Measurements from ENCODE around the gene JAKMIP3.

Gene JAKMIP3

DNA sequence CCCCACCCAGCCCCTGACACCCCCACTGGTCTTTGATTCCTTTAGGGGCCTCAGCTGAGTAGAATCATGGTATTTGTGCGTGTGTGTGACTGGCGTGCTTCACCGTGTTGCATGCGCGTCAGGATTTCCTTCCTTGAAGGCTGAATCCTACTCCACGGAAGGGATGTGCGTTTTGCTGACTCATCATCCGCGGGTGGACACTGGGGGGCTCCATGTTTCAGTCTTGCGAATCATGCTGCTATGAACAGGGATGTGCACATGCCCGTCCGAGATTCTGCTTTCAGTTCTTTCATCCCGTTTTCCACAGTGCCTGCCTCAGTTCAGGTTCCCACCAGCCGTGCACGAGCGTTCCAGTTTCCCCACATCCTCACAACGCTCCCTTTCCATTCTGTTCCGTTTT is 20.9 kb upstream of the JAKMIP3 start:
- no peak for DNase-seq

DNA sequence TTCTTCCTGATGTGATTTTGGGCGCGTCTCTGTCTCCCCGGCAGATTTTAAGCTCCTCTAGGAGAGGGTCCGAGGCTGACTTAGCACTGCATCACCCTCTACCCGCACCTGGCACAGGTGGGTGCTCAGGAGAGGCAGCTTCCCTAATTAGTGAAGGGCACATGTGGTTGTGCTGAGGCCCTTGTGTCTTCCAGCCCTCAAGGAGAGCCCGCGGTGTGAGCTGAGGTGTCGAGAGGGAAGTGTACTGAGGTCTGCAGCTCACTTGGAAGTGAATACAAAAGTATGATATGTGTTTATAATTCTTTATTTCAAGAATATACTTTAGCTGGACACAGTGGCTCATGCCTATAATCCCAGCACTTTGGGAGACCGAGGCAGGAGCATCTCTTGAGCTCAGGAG is 20.4 kb upstream of the JAKMIP3 start:
- no peak for DNase-seq

DNA sequence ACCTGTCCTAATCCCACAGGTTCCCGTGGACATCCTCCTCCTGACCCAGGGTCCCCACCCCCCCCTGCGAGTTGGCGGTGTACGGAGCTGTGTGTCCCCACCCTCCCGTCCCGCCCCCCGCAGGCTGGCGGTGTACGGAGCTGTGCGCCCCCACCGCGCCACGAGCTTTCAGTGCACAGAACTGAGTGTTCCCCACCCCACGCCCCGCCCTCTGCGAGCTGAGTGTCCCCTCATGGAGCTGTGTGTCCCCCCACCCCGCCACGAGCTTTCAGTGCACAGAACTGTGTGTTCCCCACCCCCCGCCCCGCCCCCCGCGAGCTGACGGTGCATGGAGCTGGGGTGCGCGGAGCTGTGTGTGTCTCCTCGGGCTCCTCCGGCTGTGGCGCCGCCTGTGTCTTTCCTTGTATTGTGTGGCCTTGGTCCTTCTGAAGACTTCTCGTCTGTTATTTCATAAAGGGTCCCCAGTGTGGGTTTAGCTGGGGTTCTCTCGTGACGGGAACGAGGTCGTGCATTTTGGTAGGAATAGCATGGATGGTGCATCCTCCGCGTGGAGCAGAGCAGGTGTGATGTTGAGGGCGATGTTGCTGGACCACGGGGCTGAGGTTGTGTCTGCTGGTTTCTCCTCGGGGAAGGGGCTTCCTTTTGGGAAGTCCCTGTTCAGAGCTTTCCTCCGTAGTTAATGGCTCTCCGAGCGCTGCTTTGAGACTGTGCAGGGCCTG is 18.0 kb upstream of the JAKMIP3 start:
- DNase-seq, result no peak

DNA sequence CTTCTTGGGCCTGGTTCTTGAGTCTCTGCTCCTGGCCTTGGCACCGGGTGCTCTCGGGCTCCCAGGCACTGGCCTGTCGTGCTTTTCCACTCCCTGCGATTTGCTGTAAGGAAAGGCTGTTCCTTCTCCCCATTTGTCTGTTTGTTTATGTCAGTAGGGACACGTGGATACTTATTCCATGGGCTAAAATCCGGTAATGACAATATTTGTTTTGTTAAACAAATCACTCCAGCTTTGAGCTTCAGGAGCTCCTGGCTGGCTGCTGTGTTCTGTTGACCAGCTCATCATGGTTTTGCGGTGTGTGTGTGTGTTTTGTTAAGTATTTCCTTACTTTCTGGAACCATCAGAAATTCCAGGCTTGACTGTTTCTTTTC is 17.5 kb upstream of the JAKMIP3 start:
- no peak for DNase-seq

DNA sequence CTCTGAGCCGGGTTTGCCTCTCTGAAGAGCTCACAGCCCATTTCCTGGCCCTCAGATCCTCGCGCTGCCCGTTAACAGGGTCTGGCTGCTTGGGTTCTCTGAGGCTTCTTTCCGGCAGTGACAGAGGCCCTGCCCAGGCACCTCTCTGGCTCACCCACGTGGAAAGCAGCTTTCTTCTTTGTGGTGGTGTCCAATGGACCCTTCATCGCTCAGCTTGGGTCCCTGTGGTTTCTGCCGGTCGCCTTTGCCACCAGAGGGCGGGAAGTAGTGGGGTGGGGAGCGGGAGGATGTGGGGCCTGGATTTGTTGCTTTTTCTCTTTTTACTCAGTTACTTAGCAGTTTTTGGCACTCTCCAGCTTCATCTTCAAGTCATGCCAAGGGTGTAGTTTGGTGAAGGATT is 15.6 kb upstream of the JAKMIP3 start:
- DNase-seq, result no peak

DNA sequence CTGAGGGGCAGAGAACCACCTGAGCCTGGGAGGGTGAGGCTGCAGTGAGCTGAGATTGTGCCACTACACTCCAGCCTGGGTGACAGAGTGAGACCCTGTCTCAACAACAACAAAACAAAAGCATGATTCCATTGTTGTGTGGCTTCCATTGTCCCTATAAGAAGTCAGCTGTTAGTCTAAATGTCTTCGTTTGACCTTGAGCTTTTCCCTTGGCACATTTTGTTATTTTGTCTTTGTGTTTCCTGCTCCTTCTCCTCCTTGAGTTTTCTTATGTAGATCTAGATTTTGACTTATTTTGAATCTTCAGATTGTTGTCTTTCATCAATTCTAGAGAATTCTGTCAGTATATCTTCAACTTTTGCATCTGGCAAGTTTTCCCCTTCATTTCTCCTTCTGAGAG is 13.6 kb upstream of the JAKMIP3 start:
- no peak for DNase-seq

DNA sequence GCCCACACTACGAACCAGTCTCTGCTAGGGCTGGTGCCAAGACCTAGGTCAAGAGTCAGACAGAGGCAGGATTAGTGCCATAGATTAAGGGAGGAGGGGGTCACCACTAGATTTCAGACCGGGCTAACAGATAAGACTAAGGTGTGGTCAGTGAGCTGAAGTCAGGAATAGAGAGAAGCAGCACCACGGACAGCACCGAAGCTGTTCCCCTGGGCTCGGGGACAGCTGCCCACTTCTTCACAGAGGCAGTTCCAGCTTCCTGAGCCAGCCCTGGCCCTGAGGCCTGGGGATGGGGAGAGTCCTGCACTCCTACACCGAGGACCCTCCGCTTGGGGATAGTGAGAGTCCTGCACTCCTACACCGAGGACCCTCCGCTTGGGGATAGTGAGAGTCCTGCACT is 11.2 kb upstream of the JAKMIP3 start:
- no peak for DNase-seq

DNA sequence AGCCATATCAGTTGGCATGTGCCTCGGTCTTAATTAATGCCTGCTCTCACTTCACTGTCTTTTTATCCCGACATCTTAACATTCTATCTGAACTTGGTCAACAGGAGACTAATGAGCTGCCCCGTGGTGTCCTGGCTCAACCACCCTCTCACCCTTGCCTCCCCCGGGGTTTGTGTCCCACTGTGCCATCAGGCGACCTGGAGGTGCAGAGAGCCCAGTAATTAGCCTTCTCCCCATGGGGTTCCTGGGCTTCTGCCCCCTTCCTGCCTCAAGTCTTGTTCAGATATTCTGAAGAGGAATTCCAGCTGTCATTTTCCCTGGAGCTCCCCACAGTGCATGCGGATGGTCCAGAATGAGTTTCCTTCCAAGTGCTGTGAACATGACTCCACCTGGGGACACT is 10.1 kb upstream of the JAKMIP3 start:
- DNase-seq, result no peak

DNA sequence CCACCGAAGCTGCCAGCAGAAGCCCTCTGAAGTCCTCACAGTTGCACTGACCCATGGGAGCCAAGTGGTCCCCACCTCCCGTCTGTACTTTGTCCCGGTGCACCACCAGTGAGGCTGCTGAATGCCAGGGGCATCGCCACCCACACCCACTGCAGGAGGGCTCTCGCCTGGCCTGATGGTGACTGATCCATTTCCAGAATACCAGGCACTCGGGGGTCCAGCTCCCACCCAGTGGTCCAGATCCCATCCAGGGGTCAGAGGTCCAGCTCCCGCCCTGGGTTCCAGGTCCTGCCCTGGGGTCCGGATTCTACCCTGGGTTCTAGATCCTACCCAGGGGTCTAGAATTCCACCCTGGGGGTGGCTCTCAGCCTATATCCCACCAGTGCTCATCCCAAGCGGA is 9.1 kb upstream of the JAKMIP3 start:
- no peak for DNase-seq

DNA sequence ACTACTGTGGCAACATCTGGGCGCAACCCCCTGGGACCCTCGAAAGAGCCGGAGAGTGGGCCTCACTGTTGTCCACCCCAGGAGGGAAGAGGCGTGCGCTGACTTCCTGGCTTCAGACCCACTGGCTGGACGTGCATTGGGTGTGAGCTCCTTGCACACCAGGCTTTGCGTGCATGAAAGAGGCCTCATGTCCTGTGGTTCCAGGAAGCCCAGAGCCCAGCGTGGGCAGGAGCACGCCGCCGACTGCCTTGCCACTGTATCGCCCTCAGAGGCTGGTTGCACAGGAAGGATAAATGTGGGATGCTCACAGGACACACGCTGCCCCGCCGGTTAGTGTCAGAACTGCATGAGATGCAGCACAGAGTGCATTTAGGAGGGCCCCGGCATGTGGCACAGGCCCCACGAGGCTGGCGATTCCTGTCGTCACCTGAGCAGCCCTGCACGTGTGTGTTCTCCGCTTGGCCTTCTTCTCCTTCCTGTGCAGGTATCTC is 8.5 kb upstream of the JAKMIP3 start:
- DNase-seq, result no peak

DNA sequence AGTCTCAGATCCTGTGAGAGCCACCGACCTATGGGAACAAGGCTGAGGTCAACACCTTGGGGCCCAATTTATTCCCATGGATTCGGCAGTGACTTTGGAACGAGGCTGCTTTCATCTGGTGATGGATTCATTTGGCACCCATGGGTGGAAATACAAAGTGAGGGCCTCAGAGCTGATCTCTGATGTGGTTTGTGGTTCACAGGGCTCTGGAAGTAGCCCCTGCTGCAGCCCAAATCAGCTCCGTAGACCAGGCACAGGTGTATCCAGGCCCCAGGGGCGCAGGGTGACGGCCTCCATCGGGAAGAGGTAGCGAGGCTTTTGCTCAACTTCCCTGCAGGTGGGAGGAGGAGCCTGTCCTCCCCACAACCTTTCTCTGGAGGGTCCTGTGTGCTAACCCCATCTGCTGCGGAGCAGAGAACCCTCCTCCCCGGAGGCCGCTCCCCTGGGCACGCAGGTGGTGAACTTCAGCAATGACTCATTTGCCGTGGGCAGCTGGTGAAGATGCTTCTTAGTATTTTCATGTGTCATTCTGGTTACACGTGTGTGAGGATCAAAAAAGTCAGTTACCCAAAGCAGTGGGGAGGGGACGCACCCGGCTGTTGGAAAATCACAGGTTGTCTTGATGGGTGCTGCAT is 7.5 kb upstream of the JAKMIP3 start:
- no peak for DNase-seq

DNA sequence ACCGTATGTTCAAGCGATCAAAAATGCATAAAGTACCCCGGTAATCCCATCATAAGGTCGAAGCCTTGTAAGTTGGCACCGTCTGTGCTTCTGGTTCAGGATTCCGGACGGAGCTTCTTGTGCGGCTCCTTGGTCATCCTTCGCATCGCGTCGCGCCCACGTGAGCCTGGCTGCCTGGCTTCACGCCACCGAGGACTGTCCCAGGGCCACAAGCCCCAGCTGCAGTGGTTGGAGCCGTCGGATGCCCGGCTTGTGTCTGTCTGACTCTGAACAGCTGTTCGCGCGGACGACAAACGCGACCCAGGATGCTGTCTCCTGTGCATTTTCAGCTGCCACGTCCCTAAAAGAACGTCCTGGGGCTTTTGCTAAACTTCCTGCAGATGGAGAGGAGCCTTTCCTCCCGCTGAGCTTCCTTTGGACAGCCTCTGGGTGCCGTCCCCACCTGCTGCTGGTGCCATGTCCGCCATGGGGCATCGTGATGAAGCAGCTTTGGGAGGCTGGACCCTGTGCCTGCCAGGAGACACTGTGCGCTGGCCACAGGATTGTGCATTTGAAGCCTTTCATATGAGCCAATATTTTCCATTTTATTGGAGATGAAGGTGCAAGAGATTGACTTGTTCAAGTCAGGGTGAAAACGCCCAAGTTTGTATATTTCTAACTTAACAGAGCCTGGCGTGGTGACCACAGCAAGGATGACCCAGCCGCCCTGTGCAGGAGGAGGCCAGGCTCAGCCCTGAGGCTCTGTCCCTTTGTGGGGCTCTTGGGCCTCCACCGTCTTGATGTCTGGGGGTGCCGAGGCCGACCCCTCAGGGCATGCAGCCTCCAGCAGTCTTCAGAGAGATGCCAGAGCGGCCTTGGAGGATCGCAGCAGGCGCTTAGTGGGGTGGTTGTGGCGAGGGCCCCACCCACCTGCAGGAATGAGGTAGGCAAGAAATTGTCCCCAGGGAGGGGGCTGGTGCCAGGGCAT is 6.7 kb upstream of the JAKMIP3 start:
- no peak for DNase-seq

DNA sequence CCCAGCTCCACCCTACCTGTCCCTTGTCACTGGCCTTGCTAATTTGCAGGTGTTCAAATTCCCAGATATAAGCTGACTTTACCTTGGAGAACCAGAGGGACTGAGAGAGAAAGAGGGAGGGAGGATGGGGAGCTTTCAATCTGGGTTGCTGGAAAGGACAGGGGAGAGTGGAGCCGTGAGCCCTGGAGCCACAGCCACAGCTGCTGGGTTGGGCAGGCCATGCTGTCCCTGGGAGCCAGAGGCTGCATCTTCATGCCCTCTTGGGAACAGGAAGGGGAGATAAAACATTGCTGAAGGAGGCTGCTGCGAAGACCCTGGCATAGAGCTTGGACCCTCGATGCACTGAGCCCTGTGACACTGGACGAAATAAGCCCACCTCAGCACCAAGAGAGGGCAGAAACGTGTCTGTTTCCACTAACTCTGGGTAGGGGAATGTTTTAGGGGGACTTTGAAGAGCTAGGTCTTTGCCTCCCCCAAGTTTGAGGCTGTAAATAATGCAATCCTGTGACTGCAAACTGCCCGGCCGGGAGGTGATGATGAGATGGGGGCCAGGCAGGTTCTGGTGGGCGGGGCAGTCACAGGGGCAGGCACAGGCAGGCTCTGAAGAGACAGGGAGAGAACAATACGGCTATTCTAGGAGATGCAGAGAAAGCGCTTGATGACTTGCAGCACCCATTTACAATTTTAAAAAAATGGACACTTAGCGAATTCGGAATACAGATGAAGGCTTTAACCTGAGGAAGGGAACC is 5.8 kb upstream of the JAKMIP3 start:
- DNase-seq, result no peak

DNA sequence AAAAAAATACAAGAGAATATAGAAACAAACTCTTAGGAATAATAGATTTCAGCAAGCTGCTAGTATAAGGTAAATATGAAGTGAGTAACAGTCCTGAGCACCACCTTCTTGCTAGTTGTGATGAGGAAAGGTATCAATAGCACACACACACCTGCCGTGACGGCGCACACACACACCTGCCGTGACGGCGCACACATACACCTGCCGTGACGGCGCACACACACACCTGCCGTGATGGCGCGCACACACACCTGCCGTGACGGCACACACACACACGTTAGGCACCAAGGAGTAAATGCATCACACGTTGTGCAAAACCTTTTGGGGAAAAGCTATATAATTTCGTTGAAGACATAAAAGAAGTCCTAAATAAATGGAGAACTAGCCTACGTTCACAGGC is 4.7 kb upstream of the JAKMIP3 start:
- DNase-seq, result no peak

DNA sequence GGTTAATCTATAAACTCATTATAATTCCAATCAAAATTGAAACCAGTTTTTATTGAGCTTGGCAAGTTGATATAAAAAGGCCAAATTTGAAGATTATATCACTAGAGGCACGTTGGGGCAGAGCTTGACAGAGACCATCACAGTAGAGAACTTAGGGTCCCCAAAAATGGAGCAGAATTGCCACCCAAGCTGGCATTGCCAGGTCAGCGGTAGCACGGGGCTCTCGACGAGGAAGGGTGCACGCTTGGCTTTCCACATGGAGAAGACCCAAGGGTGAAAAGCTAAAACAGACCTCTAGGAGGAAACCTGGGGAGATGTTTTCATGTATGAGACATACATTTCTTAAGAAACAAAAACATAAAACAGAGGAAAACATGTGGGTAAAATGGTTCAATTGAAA is 4.3 kb upstream of the JAKMIP3 start:
- no peak for DNase-seq

DNA sequence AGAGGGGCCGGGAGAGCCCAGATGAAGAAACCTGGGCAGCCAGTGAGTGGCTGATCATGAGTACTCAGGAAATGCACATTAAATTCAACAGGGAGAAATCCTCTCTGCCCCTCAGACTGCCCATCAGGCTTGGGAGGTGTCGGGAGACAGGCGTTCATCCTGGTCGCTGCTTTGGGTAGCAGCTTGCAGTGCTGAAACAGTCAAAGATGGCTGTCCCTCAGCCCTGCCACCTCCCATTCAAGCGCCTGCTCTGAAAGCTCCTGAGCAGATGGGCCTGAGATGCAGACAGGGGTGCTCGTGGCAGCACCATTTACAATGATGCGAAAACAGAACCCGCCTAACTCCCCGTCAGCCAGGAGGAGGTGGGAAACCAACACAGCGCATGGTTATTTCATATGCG is 3.6 kb upstream of the JAKMIP3 start:
- no peak for DNase-seq

DNA sequence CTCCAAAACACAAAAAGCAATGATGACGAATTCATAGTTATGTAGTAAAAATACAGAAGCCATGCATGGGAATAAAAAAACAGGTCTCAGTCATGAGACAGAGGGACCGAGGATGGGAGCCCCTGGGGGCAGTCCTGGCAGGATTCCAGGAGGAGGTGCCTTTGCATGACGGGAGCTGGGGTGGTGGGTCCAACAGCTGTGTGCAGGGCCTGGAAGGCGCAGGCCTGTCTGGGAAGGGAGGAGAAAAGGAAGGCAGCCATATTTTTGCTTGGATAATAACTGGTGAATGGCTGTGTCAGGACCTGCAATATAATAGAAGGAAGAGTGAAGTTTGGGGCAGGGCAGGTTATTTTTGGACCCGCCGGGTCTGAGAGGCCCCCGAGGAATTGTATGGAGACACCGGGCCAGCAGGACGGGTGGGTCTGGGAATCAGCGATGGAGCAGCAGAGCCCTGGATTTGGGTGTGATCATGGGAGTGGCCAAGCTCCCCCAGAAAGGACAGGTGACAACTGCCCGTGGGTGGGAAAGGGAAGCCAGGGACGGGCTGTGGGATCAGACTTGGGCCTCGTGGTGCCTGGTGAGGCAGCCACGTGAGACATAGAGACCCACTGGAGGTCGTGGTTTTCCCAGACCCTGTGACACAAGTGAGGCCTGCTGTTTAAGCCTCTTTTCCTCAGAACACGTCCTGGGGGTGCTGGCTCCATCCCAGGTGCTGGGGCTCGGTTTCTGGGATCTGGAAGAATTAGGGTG is 2.9 kb upstream of the JAKMIP3 start:
- no peak for DNase-seq

DNA sequence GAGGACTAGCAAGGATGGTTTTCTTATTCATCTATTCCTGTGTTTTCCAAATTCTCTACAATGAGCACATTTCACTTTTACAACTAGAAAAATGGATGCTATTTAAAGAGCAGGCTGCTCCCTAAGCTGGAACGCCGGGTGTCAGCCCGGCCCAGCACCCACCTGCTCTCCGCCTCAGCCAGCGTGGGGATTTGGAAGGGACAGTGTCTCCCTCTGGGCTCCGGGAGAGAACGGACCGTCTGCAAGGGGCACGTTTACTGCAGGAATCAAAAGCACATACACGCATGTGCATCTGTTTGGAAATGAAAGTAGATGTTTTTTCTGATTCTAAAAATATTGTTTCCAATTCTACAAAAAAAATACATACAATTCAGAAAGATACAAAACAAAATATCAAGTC is 2.3 kb upstream of the JAKMIP3 start:
- DNase-seq, result no peak

DNA sequence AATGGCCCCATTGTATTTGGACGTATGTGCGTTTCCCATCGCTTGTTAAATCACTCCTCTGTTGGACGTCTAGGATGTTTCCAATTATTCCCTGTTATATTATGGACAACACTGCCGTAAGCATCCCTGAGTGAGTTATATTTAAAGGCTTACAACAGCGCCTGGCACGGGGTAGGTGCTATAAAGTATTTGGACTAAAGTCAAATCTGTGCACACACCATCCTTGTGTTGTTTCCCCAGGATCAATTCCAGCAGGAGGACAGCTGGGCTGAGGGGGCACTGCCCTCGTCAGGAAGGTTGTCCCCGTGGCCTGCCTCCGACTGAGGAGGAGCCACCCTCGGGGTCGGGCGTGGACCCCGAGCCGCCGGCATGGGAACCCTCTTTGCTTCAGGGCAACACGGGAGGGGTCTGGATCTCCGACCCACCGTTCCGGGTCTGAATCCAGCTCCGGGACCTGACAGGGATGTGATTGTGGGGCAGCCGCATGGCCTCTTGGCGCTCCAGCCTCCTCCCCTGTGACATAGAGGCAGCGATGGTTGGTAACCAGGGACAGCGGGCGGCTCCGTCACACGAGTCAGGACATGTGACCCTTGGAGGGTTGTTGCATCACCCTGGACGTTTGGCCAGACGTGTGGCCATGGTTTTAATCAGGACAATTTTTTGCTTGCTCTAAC is 1.5 kb upstream of the JAKMIP3 start:
- no peak for DNase-seq

DNA sequence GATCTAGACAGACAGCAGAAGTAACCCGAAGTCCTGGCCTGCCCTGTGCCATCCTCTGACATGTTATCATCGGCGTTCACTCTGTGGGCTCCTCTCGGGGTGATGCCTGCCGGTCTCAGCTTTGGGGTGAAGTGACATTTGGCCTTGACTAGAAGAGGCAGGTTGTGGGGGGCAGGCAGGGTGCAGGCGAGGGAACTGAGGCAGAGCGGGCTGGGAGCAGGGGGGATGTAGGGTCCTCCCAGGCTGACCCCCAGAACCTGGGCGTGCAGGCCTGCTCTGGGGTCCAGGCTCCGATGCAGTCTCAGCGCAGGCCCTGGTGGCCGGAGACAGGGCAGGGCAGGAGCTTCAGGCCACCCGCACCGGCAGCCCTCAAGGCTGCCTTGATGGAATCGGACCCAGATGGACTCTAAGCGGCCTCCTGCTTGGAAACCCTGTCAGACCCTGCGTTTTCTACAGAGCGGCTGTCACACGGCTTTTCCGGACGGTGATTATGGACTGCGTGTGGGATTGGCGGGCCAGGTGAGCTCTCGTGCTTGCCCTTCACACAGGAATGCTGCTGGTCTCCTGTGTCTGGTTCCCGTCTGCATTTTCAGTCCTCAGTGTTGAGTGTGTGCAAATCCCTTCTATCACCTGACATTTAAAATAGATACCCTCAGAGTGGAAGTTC is 842 bp upstream of the JAKMIP3 start:
- DNase-seq, result no peak

DNA sequence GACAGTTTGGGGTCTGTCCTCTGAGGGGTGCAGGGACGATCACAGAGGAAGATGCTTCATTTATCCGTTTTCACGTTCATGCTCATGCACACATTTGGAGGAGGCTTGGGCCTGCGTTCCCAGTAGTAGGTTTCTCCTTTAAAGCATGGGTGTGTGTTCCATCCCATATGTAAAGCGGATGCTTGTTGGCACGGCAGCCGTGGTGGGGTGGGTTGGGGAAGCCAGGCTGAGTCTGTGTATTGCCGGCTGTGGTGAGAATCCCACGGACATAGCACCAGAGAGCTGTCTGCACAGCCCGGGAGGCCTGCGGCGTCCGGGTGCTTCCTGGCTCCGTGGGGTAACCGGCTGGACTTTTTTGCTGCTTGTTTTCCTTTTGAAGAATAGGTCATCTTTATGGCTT is 440 bp downstream of the JAKMIP3 start:
- DNase-seq, result no peak

Measured in amniotic stem cell (primary cell).